IMR-90 (cell line): ENCODE results near the gene PF4V1. TPM values are rescaled to one million over a fixed set of nuclear protein-coding genes. Genes with fewer than 3 reads are reported as not detected.

Source experiments
- ATAC-seq: fragments of 200-7000 bp; cut with Tn5 transposase; 2 replicates; pipeline ENCODE4 v1.9.1; 2020; ENCODE audit warnings: low read depth, mild to moderate bottlenecking, moderate library complexity
- BruUV-seq: library from RNA; stranded (reverse); fragments of 400-500 nt; replicated peaks from 2 replicates; lab custom pipeline; 2021; lab: Mats Ljungman, UMichigan
- CTCF ChIA-PET: fragments of 300-600 bp; formaldehyde crosslinking; extraction: SDS; loops from one replicate; lab custom pipeline; 2021; ENCODE audit warnings: antibody characterized with exemption; lab: Yijun Ruan, JAX
- POLR2A ChIA-PET: fragments of 300-600 bp; sonication (Branson Sonifier 250); formaldehyde crosslinking; loops from one replicate; lab custom pipeline; 2022; ENCODE audit warnings: antibody characterized with exemption; ENCODE audit not compliant: unreplicated experiment; lab: Charles Lee
- DNase-seq: peaks from one replicate; pipeline ENCODE4 v3.0.0; 2013
- H2AFZ ChIP-seq: replicated peaks from 2 replicates; pipeline ENCODE3; 2013; ENCODE audit warnings: low read length, mild to moderate bottlenecking; ENCODE audit not compliant: poor library complexity
- H2AK5ac ChIP-seq: 2 replicates; pipeline ENCODE4 v1.6.1; 2013; ENCODE audit warnings: low read depth, low read length, inconsistent platforms
- H2AK9ac ChIP-seq: replicated peaks from 2 replicates; pipeline ENCODE3; 2013; ENCODE audit warnings: mild to moderate bottlenecking, low read depth, low read length, moderate library complexity; ENCODE audit not compliant: poor library complexity
- H2BK120ac ChIP-seq: 2 replicates; pipeline ENCODE4 v1.6.1; 2013; ENCODE audit warnings: low read depth, low read length, inconsistent platforms
- H2BK15ac ChIP-seq: 3 replicates; pipeline ENCODE4 v1.6.1; 2013; ENCODE audit warnings: low read depth, low read length, inconsistent platforms
- H2BK20ac ChIP-seq: 2 replicates; pipeline ENCODE4 v1.6.1; 2013; ENCODE audit warnings: low read depth, mild to moderate bottlenecking, inconsistent platforms, low read length, moderate library complexity
- H2BK5ac ChIP-seq: 2 replicates; pipeline ENCODE4 v1.6.1; 2013; ENCODE audit warnings: mild to moderate bottlenecking, low read depth, low read length, inconsistent platforms; ENCODE audit not compliant: poor library complexity, severe bottlenecking
- H3K14ac ChIP-seq: replicated peaks from 2 replicates; pipeline ENCODE4 v1.6.1; 2013; ENCODE audit warnings: low read depth, low read length, inconsistent platforms
- H3K18ac ChIP-seq: 2 replicates; pipeline ENCODE4 v1.6.1; 2013; ENCODE audit warnings: low read depth, low read length, control low read depth
- H3K23ac ChIP-seq: 2 replicates; pipeline ENCODE4 v1.6.1; 2013; ENCODE audit warnings: low read depth, low read length, inconsistent platforms
- H3K27ac ChIP-seq: 2 replicates; pipeline ENCODE4 v1.5.1; 2013; ENCODE audit warnings: mild to moderate bottlenecking, control low read depth, low read length; ENCODE audit not compliant: insufficient read depth
- H3K27me3 ChIP-seq: 2 replicates; pipeline ENCODE4 v1.6.1; 2013; ENCODE audit warnings: low read length; ENCODE audit not compliant: control insufficient read depth, insufficient read depth
- H3K36me3 ChIP-seq: 2 replicates; pipeline ENCODE4 v1.6.1; 2013; ENCODE audit warnings: low read length, mixed read lengths; ENCODE audit not compliant: control insufficient read depth, insufficient read depth
- H3K4ac ChIP-seq: 2 replicates; pipeline ENCODE4 v1.6.1; 2013; ENCODE audit warnings: low read depth, low read length, inconsistent platforms
- H3K4me1 ChIP-seq: 2 replicates; pipeline ENCODE4 v1.6.1; 2013; ENCODE audit warnings: low read length, mixed read lengths; ENCODE audit not compliant: control insufficient read depth, insufficient read depth
- H3K4me2 ChIP-seq: 2 replicates; pipeline ENCODE4 v1.6.1; 2013; ENCODE audit warnings: low read depth, mild to moderate bottlenecking, control low read depth, low read length, moderate library complexity
- H3K4me3 ChIP-seq: 2 replicates; pipeline ENCODE4 v1.5.1; 2013; ENCODE audit warnings: low read depth, mild to moderate bottlenecking, control low read depth, low read length, moderate library complexity; ENCODE audit not compliant: insufficient read depth
- H3K56ac ChIP-seq: 2 replicates; pipeline ENCODE4 v1.6.1; 2013; ENCODE audit warnings: low read length, inconsistent platforms; ENCODE audit not compliant: insufficient read depth; ENCODE audit errors: extremely low read depth
- H3K79me1 ChIP-seq, 2 experiments: 2 replicates each; pipeline ENCODE4 v1.6.1; 2013; ENCODE audit warnings: low read length in 2 of 2, inconsistent platforms in 1 of 2, low read depth in 1 of 2
- H3K9ac ChIP-seq: 2 replicates; pipeline ENCODE4 v1.6.1; 2013; ENCODE audit warnings: low read depth, low read length, control low read depth
- H3K9me1 ChIP-seq: 2 replicates; pipeline ENCODE4 v1.6.1; 2013; ENCODE audit warnings: low read length, inconsistent platforms; ENCODE audit not compliant: insufficient read depth
- H3K9me3 ChIP-seq: 2 replicates; pipeline ENCODE4 v1.6.1; 2013; ENCODE audit warnings: low read length; ENCODE audit not compliant: control insufficient read depth, insufficient read depth
- H4K20me1 ChIP-seq: 2 replicates; pipeline ENCODE4 v1.6.1; 2013; ENCODE audit warnings: low read length, inconsistent platforms; ENCODE audit not compliant: insufficient read depth
- H4K5ac ChIP-seq: 2 replicates; pipeline ENCODE4 v1.6.1; 2013; ENCODE audit warnings: mild to moderate bottlenecking, low read depth, low read length, control low read depth
- H4K8ac ChIP-seq, 2 experiments: 2 replicates each; pipeline ENCODE4 v1.6.1; 2013; ENCODE audit warnings: low read depth in 2 of 2, low read length in 2 of 2, control low read depth in 1 of 2, inconsistent platforms in 1 of 2
- H4K91ac ChIP-seq: 2 replicates; pipeline ENCODE4 v1.6.1; 2013; ENCODE audit warnings: low read depth, low read length, inconsistent platforms; ENCODE audit not compliant: insufficient read depth
- BHLHE40 ChIP-seq: fragments of 150-350 bp; IDR thresholded peaks from 2 replicates; pipeline ENCODE4 v1.6.1; 2016; ENCODE audit warnings: mild to moderate bottlenecking, low read depth, low read length
- CEBPB ChIP-seq: IDR thresholded peaks from 2 replicates; pipeline ENCODE4 v1.6.1; 2012; ENCODE audit warnings: low read depth, low read length, improper control_type of control experiment
- CHD1 ChIP-seq: IDR thresholded peaks from 2 replicates; pipeline ENCODE4 v1.6.1; 2012; ENCODE audit warnings: low read depth, low read length, improper control_type of control experiment
- FOS ChIP-seq: fragments of 150-350 bp; IDR thresholded peaks from 2 replicates; pipeline ENCODE4 v1.6.1; 2016; ENCODE audit warnings: low read depth, low read length
- MAFK ChIP-seq: IDR thresholded peaks from 2 replicates; pipeline ENCODE4 v1.6.1; 2012; ENCODE audit warnings: low read depth, low read length, improper control_type of control experiment
- MAZ ChIP-seq: IDR thresholded peaks from 2 replicates; pipeline ENCODE4 v1.6.1; 2012; ENCODE audit warnings: low read depth, mild to moderate bottlenecking, low read length, improper control_type of control experiment, moderate library complexity, borderline replicate concordance
- MXI1 ChIP-seq: IDR thresholded peaks from 2 replicates; pipeline ENCODE4 v1.6.1; 2012; ENCODE audit warnings: low read depth, mild to moderate bottlenecking, low read length, moderate library complexity, borderline replicate concordance
- POLR2A ChIP-seq: IDR thresholded peaks from 2 replicates; pipeline ENCODE4 v1.6.1; 2012; ENCODE audit warnings: mild to moderate bottlenecking, low read depth, low read length
- RAD21 ChIP-seq: IDR thresholded peaks from 2 replicates; pipeline ENCODE4 v1.6.1; 2012; ENCODE audit warnings: low read length, improper control_type of control experiment
- RCOR1 ChIP-seq: IDR thresholded peaks from 2 replicates; pipeline ENCODE4 v1.6.1; 2012; ENCODE audit warnings: mild to moderate bottlenecking, low read length, improper control_type of control experiment; ENCODE audit not compliant: insufficient replicate concordance
- RFX5 ChIP-seq: IDR thresholded peaks from 2 replicates; pipeline ENCODE4 v1.8.0; 2012; ENCODE audit warnings: low read depth, mild to moderate bottlenecking, low read length, moderate library complexity
- SMC3 ChIP-seq: fragments of 150-350 bp; IDR thresholded peaks from 2 replicates; pipeline ENCODE4 v1.6.1; 2016; ENCODE audit warnings: low read depth, mild to moderate bottlenecking, antibody characterized with exemption, low read length, moderate library complexity
- WGBS, 2 experiments: methylation state at CpG; one replicate each; pipeline versions ENCODE4 v1.1.5 to v1.1.7; 2013; ENCODE audit warnings: missing lambda C conversion rate in 2 of 2; ENCODE audit not compliant: insufficient read length in 1 of 2; ENCODE audit errors: extremely low coverage in 2 of 2; 5-methylcytosine and 5-hydroxymethylcytosine counted together
- dilution Hi-C: fragments of 300-500 bp; cut with HindIII; formaldehyde crosslinking; loops from one replicate; pipeline ENCODE4 v1.14.3; 2018; ENCODE audit warnings: low sequenced_read_pairs; ENCODE audit not compliant: unreplicated experiment
- in situ Hi-C: fragments of 300-500 bp; cut with MboI; formaldehyde crosslinking; loops from 3 replicates; pipeline ENCODE4 v1.14.3; 2019; ENCODE audit warnings: low sequenced_read_pairs, inconsistent platforms, mixed read lengths
- intact Hi-C: fragments of 100-400 bp; cut with micrococcal nuclease; formaldehyde crosslinking; loops from 2 replicates; pipeline ENCODE4 v1.10.0; 2022
- polyA plus RNA-seq, 3 experiments: library from polyadenylated mRNA; depleted of rRNA; stranded (reverse); fragments of >200 nt; gene quantifications; 2 replicates each; pipeline ENCODE4 v1.2.3, GENCODE V29; 2012; ENCODE audit warnings: low replicate concordance in 1 of 3
- total RNA-seq: library from RNA; depleted of rRNA; stranded (reverse); fragments of >200 nt; gene quantifications from 2 replicates; pipeline ENCODE4 v1.2.3, GENCODE V29; 2012
- TF ChIP-seq, protein P1 (sequence below): fragments of 150-350 bp; IDR thresholded peaks from 2 replicates; pipeline ENCODE4 v1.6.1; 2016; ENCODE audit warnings: low read depth, mild to moderate bottlenecking, low read length, moderate library complexity, borderline replicate concordance

PF4V1 gene
- total and polyA plus RNA-seq, 2 of the 4 experiments (the other 2 are of a cell fraction): not detected

DNA sequence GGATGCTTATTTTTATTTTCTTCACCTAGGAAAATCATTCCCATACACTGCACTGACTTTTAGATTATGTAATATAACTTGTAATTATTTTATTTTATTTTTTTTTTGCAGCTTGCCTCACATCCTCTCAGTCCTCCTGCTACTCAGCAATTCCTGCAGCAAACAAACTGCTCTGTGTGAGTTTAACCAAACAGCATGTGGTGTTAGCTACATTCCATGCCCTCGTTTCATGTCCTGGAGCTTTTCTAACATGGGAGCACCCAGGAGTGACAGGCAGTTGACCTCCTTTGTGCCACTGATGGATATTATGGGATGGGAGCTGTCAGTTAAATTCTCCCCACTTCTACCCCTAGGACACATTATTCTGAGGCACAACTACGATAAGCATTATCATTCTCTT lies 40.9 kb downstream of the PF4V1 start:
- Histone ChIP-seq H3K4me2 (no peak overlapping the region), H2AK5ac (peak overlapping the region; percentile 40; the same call in 1 of the 2 replicates), H3K23ac (no peak overlapping the region), H3K18ac (peak overlapping the region; percentile 24), H2BK5ac (no peak overlapping the region), H3K36me3 (no peaks in the 10 kb centered on the region), H4K20me1 (no peaks in the 10 kb centered on the region), H2AK9ac (no peak overlapping the region), H3K27me3 (peaks cover 2% of the 10 kb centered on the region; the same call in 1 of the 2 replicates), H3K27ac (no peak overlapping the region), H4K8ac (no peak overlapping the region), H2AFZ (no peak overlapping the region), H3K9ac (no peak overlapping the region), H2BK15ac (0 out of 3 replicates have a peak overlapping the region, but pooled peaks have one; percentile 34), H2BK120ac (peak overlapping the region; percentile 52; the same call in 1 of the 2 replicates), H4K5ac (peak overlapping the region; percentile 1; the same call in 1 of the 2 replicates), H2BK20ac (peak overlapping the region; percentile 18; the same call in 1 of the 2 replicates), H3K79me1 (no peaks in the 10 kb centered on the region), H3K14ac (0 out of 2 replicates have a peak overlapping the region, but pooled peaks have one; percentile 21), H3K4ac (0 out of 2 replicates have a peak overlapping the region, but pooled peaks have one; percentile 37), H3K9me1 (no peaks in the 10 kb centered on the region), H3K4me3 (no peak overlapping the region), H3K56ac (no peak overlapping the region), H3K9me3 (no peaks in the 10 kb centered on the region), H3K4me1 (peaks cover 9% of the 10 kb centered on the region), H4K91ac (peak overlapping the region; percentile 46; the same call in 1 of the 2 replicates)
- peak; percentile 18 for DNase-seq
- intact Hi-C loops: loop anchor here (5.0 kb wide), 1 partner anchor 37 kb away; no protein-coding TSS in a partner anchor
- ATAC-seq: peak; percentile 42
- dilution Hi-C loops: no loop called here
- POLR2A ChIA-PET: no interaction called here
- no peak for TF ChIP-seq BHLHE40
- TF ChIP-seq CHD1: no peak
- no peak for TF ChIP-seq RFX5
- TF ChIP-seq, protein P1, sequence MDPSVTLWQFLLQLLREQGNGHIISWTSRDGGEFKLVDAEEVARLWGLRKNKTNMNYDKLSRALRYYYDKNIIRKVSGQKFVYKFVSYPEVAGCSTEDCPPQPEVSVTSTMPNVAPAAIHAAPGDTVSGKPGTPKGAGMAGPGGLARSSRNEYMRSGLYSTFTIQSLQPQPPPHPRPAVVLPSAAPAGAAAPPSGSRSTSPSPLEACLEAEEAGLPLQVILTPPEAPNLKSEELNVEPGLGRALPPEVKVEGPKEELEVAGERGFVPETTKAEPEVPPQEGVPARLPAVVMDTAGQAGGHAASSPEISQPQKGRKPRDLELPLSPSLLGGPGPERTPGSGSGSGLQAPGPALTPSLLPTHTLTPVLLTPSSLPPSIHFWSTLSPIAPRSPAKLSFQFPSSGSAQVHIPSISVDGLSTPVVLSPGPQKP: no peak
- no peak for TF ChIP-seq RCOR1
- no peak for TF ChIP-seq MXI1
- TF ChIP-seq MAFK: no peak
- TF ChIP-seq CEBPB: no peak
- no peak for TF ChIP-seq MAZ
- no peak for TF ChIP-seq SMC3
- TF ChIP-seq RAD21: no peak
- no peak for TF ChIP-seq POLR2A
- TF ChIP-seq FOS: no peak
- no TSS peak for BruUV-seq
- CTCF ChIA-PET: no interaction called here
- WGBS, 2 experiments: no CpG with 5 or more reads among the region's 2 CpGs
- in situ Hi-C loops: no loop called here
